Common myeloid progenitor, CD34-positive (primary cell): ENCODE data around the gene ARHGEF16.

Experiments used
- CTCF ChIA-PET: fragments of 350-600 bp; sonication (Branson Sonifier 250); formaldehyde crosslinking; loops from one replicate; lab custom pipeline; 2021; ENCODE audit warnings: antibody characterized with exemption; lab: Charles Lee
- POLR2A ChIA-PET: fragments of 350-600 bp; sonication (Branson Sonifier 250); formaldehyde crosslinking; loops from one replicate; lab custom pipeline; 2021; ENCODE audit warnings: antibody characterized with exemption; lab: Charles Lee
- DNase-seq, 3 donors: peaks; one replicate each; pipeline versions ENCODE4 v3.0.0 to v3.0.0-alpha.2; 2013
- H3K27ac ChIP-seq, 2 experiments: 1 replicate in 1 of 2; 2 replicates in 1 of 2; pipeline ENCODE4 v1.7.0; 2013; ENCODE audit warnings: inconsistent platforms in 2 of 2, low read length in 2 of 2, mild to moderate bottlenecking in 2 of 2, low read depth in 1 of 2, moderate library complexity in 1 of 2; ENCODE audit not compliant: severe bottlenecking in 2 of 2, insufficient read depth in 1 of 2, poor library complexity in 1 of 2
- H3K27me3 ChIP-seq, 5 experiments: replicated peaks in 2 of 5; 1 replicate in 3 of 5; 2 replicates in 2 of 5; pipeline versions ENCODE4 v1.6.1 to v1.7.0; 2013; ENCODE audit warnings: low read length in 4 of 5, mild to moderate bottlenecking in 2 of 5, moderate library complexity in 2 of 5, inconsistent platforms in 1 of 5; ENCODE audit not compliant: insufficient read depth in 5 of 5, control insufficient read depth in 4 of 5
- H3K36me3 ChIP-seq, 4 experiments: 1 replicate in 2 of 4; 2 replicates in 2 of 4; pipeline versions ENCODE4 v1.6.1 to v1.7.0; 2013; ENCODE audit warnings: low read length in 3 of 4, control low read depth in 1 of 4, mild to moderate bottlenecking in 1 of 4; ENCODE audit not compliant: control insufficient read depth in 4 of 4, insufficient read depth in 4 of 4
- H3K4me1 ChIP-seq, 4 experiments: 1 replicate in 3 of 4; 2 replicates in 1 of 4; pipeline versions ENCODE4 v1.6.1 to v1.7.1; 2013; ENCODE audit warnings: low read length in 3 of 4, mild to moderate bottlenecking in 3 of 4, control low read depth in 1 of 4, inconsistent platforms in 1 of 4, moderate library complexity in 1 of 4; ENCODE audit not compliant: control insufficient read depth in 4 of 4, insufficient read depth in 4 of 4; ENCODE audit errors: control extremely low read depth in 1 of 4
- H3K4me3 ChIP-seq, 7 experiments: 1 replicate in 4 of 7; 2 replicates in 3 of 7; pipeline versions ENCODE4 v1.5.1 to v1.7.0; 2013; ENCODE audit warnings: mild to moderate bottlenecking in 7 of 7, low read length in 6 of 7, moderate library complexity in 6 of 7, inconsistent platforms in 2 of 7, low read depth in 2 of 7, control low read depth in 1 of 7; ENCODE audit not compliant: insufficient read depth in 4 of 7, control insufficient read depth in 1 of 7; ENCODE audit errors: extremely low read depth in 1 of 7
- H3K9me3 ChIP-seq, 5 experiments: 1 replicate in 4 of 5; 2 replicates in 1 of 5; pipeline versions ENCODE4 v1.6.1 to v1.7.1; 2013; ENCODE audit warnings: low read length in 4 of 5, mild to moderate bottlenecking in 2 of 5, inconsistent platforms in 1 of 5, low read depth in 1 of 5, moderate library complexity in 1 of 5; ENCODE audit not compliant: control insufficient read depth in 4 of 5, insufficient read depth in 2 of 5; ENCODE audit errors: control extremely low read depth in 1 of 5
- WGBS: methylation state at CpG from one replicate; pipeline ENCODE4 v1.1.5; 2013; ENCODE audit not compliant: insufficient coverage; 5-methylcytosine and 5-hydroxymethylcytosine counted together

The ARHGEF16 gene

GRCh38 chr1:3472906-3473305 lies 18.4 kb downstream of the ARHGEF16 start:
- POLR2A ChIA-PET = no interaction called here
- 100% methylated on average over 14 of the region's 17 CpGs for WGBS

GRCh38 chr1:3473381-3473844 lies 18.9 kb downstream of the ARHGEF16 start:
- Histone ChIP-seq H3K36me3 (no peaks in the 10 kb centered on the region), H3K27ac (no peak overlapping the region), H3K4me3 (no peak overlapping the region), H3K27me3 (peaks cover 0 to under 1% (median 0%) of the 10 kb centered on the region in 5 experiments), H3K9me3 (no peaks in the 10 kb centered on the region), H3K4me1 (peaks cover 0 to 5% (median 0%) of the 10 kb centered on the region in 4 experiments)
- ChIA-PET CTCF (interaction anchor here (1.6 to 3.2 kb wide), 2 partner anchors 9 to 20 kb away, joined by 6 to 23 read pairs; no protein-coding TSS in a partner anchor), POLR2A (no interaction called here)
- DNase-seq = no peak
- WGBS = 95% methylated on average over 10 of the region's 20 CpGs

More at GRCh38 chr1:3472906-3473305, 18.4 kb downstream of the ARHGEF16 start:
- CTCF ChIA-PET = interaction anchor here (1.6 to 3.2 kb wide), 3 partner anchors 9 to 20 kb away, joined by 6 to 23 read pairs (median 7); no protein-coding TSS in a partner anchor
- no peaks in the 10 kb centered on the region for H3K36me3 ChIP-seq
- no peak overlapping the region for H3K27ac ChIP-seq
- no peaks in the 10 kb centered on the region for H3K9me3 ChIP-seq
- no peak overlapping the region for H3K4me3 ChIP-seq
- DNase-seq = no peak
- peaks cover 0 to 5% (median 0%) of the 10 kb centered on the region in 4 experiments for H3K4me1 ChIP-seq
- H3K27me3 ChIP-seq = no peaks in the 10 kb centered on the region

GRCh38 chr1:3474016-3474415 lies 19.6 kb downstream of the ARHGEF16 start:
- ChIA-PET POLR2A (no interaction called here), CTCF (interaction anchor here (3.2 kb wide), 1 partner anchor 21 kb away, joined by 23 read pairs; no protein-coding TSS in a partner anchor)
- H3K27me3 ChIP-seq = peaks cover 0 to 2% (median 0%) of the 10 kb centered on the region in 5 experiments
- DNase-seq = no peak
- no peak overlapping the region for H3K4me3 ChIP-seq
- no peaks in the 10 kb centered on the region for H3K36me3 ChIP-seq
- no peaks in the 10 kb centered on the region for H3K9me3 ChIP-seq
- 94% methylated on average over 8 of the region's 8 CpGs for WGBS
- no peak overlapping the region for H3K27ac ChIP-seq
- H3K4me1 ChIP-seq = peaks cover 0 to 5% (median 0%) of the 10 kb centered on the region in 4 experiments

GRCh38 chr1:3474421-3474820 lies 20.0 kb downstream of the ARHGEF16 start:
- ChIA-PET POLR2A (no interaction called here), CTCF (no interaction called here)
- peaks cover 0 to 5% (median 0%) of the 10 kb centered on the region in 5 experiments for H3K27me3 ChIP-seq
- DNase-seq = no peak
- no peaks in the 10 kb centered on the region for H3K9me3 ChIP-seq
- no peak overlapping the region for H3K27ac ChIP-seq
- peaks cover 0 to 5% (median 0%) of the 10 kb centered on the region in 4 experiments for H3K4me1 ChIP-seq
- WGBS = 79% methylated on average over 9 of the region's 10 CpGs
- H3K4me3 ChIP-seq = no peak overlapping the region
- H3K36me3 ChIP-seq = no peaks in the 10 kb centered on the region

GRCh38 chr1:3475839-3476573 lies 21.5 kb downstream of the ARHGEF16 start:
- POLR2A ChIA-PET = no interaction called here

GRCh38 chr1:3476666-3477065 lies 22.2 kb downstream of the ARHGEF16 start:
- Histone ChIP-seq H3K9me3 (no peaks in the 10 kb centered on the region), H3K27me3 (peaks cover 0 to 21% (median 0%) of the 10 kb centered on the region in 5 experiments), H3K27ac (no peak overlapping the region), H3K4me1 (peaks cover 0 to 1% (median 0%) of the 10 kb centered on the region in 4 experiments), H3K4me3 (no peak overlapping the region), H3K36me3 (no peaks in the 10 kb centered on the region)
- DNase-seq = no peak
- ChIA-PET POLR2A (no interaction called here), CTCF (no interaction called here)
- 98% methylated on average over 12 of the region's 16 CpGs for WGBS

More at GRCh38 chr1:3475839-3476573, 21.5 kb downstream of the ARHGEF16 start:
- DNase-seq = no peak
- WGBS = 97% methylated on average over 10 of the region's 14 CpGs
- no peak overlapping the region for H3K27ac ChIP-seq
- peaks cover 0 to 5% (median 0%) of the 10 kb centered on the region in 4 experiments for H3K4me1 ChIP-seq
- H3K9me3 ChIP-seq = no peaks in the 10 kb centered on the region
- H3K4me3 ChIP-seq = no peak overlapping the region
- H3K27me3 ChIP-seq = peaks cover 0 to 18% (median 0%) of the 10 kb centered on the region in 5 experiments
- CTCF ChIA-PET = no interaction called here
- H3K36me3 ChIP-seq = no peaks in the 10 kb centered on the region
